WERI-Rb-1 (cell line): Measurements from ENCODE around the gene EPHA5.

Experiments used
- DNase-seq: peaks from one replicate; pipeline ENCODE4 v3.0.0-alpha.2; 2020
- H3K27ac ChIP-seq: fragments of 250-450 bp; sonication (Bioruptor Pico); 2 replicates; pipeline ENCODE4 v1.5.1; 2020; ENCODE audit warnings: mild to moderate bottlenecking, moderate library complexity
- H3K27me3 ChIP-seq: fragments of 250-450 bp; sonication (Bioruptor Pico); 2 replicates; pipeline ENCODE4 v1.5.1; 2021; ENCODE audit warnings: mild to moderate bottlenecking, low read depth, moderate library complexity; ENCODE audit not compliant: insufficient read depth, severe bottlenecking
- H3K36me3 ChIP-seq: fragments of 250-450 bp; sonication (Bioruptor Pico); 2 replicates; pipeline ENCODE4 v1.5.1; 2020; ENCODE audit warnings: mild to moderate bottlenecking, moderate library complexity
- H3K4me3 ChIP-seq: 2 replicates; pipeline ENCODE4 v1.5.1; 2011; ENCODE audit warnings: low read depth, mild to moderate bottlenecking, control low read depth, low read length
- H3K9me3 ChIP-seq: fragments of 250-450 bp; sonication (Bioruptor Pico); 2 replicates; pipeline ENCODE4 v1.5.1; 2021; ENCODE audit warnings: mild to moderate bottlenecking, moderate library complexity; ENCODE audit not compliant: severe bottlenecking
- TF ChIP-seq, protein P1 (sequence below): IDR thresholded peaks from 2 replicates; pipeline ENCODE4 v1.5.1; 2011; ENCODE audit warnings: low read depth, mild to moderate bottlenecking, control low read depth, inconsistent platforms, low read length

Gene EPHA5

DNA sequence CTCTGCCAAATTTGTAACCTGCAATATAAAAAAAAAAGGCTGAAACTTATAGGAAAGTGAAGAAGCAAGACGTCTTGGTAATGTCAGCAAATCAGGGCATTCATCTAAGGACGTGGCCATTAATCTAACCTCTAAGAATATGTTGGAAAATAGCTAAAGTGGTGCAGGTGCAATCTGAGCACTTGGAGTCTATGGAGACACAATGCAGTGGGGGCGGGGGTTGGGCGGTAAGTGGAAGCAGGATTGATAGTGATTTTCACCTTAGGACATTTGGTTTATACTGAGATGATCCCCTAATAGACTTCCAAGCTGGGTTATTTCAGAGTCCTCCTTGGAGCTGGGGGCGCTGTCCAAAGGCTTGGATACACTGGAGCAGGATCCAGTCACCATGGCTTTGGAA, 283.4 kb downstream of the EPHA5 start:
- no peak overlapping the region for H3K4me3 ChIP-seq
- no peak for DNase-seq
- H3K36me3 ChIP-seq: no peaks in the 10 kb centered on the region
- TF ChIP-seq, protein P1, sequence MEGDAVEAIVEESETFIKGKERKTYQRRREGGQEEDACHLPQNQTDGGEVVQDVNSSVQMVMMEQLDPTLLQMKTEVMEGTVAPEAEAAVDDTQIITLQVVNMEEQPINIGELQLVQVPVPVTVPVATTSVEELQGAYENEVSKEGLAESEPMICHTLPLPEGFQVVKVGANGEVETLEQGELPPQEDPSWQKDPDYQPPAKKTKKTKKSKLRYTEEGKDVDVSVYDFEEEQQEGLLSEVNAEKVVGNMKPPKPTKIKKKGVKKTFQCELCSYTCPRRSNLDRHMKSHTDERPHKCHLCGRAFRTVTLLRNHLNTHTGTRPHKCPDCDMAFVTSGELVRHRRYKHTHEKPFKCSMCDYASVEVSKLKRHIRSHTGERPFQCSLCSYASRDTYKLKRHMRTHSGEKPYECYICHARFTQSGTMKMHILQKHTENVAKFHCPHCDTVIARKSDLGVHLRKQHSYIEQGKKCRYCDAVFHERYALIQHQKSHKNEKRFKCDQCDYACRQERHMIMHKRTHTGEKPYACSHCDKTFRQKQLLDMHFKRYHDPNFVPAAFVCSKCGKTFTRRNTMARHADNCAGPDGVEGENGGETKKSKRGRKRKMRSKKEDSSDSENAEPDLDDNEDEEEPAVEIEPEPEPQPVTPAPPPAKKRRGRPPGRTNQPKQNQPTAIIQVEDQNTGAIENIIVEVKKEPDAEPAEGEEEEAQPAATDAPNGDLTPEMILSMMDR: no peak
- no peak overlapping the region for H3K27ac ChIP-seq
- no peaks in the 10 kb centered on the region for H3K9me3 ChIP-seq
- H3K27me3 ChIP-seq: no peaks in the 10 kb centered on the region

DNA sequence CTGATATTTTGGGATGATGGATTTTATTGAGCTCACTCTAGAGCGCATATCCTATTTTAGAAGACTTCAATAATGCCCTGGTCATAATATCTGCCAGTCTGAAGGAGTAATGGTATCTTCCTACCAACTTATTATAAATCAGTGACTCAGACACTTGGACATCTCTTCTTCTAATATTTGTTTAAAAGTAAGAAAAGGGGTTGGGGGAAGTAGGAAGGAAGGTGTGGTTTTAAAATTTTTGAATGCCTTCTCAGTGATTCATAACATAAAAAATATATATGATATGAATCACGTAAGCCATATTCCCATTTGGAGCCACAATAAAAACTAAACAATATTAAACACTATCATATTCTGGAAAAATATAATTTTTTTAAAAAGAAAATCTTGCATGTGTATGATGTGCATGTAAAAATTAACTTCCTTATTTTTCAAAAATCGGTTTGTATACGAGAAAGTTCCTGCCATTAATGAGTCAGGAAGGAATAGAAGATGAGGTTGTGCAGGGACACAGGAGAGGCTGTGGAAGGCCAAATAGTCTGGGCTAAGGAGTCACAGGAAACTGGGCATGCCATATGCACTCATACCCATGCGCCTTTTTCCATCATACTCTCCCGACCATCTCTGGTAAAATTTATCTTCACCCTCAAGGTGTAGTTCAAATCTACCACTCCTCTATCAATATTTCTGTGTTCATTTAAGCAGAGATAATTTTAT, 286.5 kb downstream of the EPHA5 start:
- Histone ChIP-seq H3K27ac (no peak overlapping the region), H3K36me3 (no peaks in the 10 kb centered on the region), H3K4me3 (no peak overlapping the region), H3K27me3 (no peaks in the 10 kb centered on the region), H3K9me3 (no peaks in the 10 kb centered on the region)
- DNase-seq: no peak
- TF ChIP-seq, protein P1: no peak

DNA sequence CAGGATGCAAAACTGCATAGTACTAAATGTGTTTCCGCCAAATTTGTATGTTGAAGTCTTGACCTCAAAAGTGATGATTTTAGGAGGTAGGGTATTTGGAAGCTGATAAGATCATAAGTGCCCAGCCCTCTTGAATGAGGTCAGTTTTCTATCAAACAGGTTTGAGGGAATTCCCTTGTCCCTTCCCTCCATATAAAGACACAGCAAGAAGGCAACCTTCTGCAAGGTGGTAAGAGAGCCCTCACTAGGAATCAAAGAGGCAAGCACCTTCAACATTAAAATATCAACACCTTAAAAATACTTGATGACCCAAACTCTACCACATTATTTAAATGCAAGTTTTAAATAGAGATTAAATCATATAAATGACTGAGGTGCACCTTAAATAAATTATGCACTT, 288.6 kb downstream of the EPHA5 start:
- no peaks in the 10 kb centered on the region for H3K9me3 ChIP-seq
- no peak for DNase-seq
- H3K27me3 ChIP-seq: no peaks in the 10 kb centered on the region
- H3K4me3 ChIP-seq: no peak overlapping the region
- no peak overlapping the region for H3K27ac ChIP-seq
- H3K36me3 ChIP-seq: no peaks in the 10 kb centered on the region
- TF ChIP-seq, protein P1: no peak

DNA sequence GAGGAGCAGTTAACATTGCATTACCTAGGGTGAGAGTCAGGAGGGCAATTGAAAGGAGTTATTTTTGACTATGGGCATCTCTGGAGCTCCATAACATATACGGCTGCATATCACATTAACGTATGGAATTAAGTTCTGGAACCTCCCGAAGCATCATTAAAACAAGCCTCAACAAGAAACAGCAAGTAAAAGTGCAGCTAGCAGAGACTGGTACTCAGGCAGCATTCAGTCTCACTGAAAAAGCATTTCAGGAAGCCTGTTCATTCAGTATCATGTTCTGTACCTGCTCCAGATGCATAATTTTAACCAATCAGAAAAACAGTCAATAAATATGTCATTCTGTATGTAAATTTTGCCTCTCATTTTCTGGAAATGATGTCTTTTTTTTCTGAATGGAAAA, 299.6 kb downstream of the EPHA5 start:
- TF ChIP-seq, protein P1: no peak
- Histone ChIP-seq H3K27ac (no peak overlapping the region), H3K4me3 (no peak overlapping the region), H3K9me3 (no peaks in the 10 kb centered on the region), H3K27me3 (no peaks in the 10 kb centered on the region), H3K36me3 (no peaks in the 10 kb centered on the region)
- DNase-seq: no peak

DNA sequence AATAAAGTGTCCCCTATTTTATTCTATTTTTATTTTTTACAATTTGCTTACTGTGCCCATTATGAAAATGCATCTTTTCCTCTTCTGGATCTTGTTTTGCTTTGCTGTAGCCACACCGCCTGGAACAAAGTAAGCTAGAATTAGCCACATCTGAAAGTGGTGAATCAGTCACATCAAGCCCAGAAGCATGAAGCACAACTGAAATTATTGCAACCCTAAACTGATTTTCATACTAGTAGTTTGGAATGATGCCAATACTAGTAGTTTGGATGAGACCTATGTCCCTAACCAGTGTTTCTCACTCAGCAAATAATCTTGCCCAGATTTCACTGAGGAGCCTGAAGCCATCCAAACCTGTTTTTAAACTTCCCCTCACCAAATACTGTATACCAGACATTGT, 303.0 kb downstream of the EPHA5 start:
- TF ChIP-seq, protein P1: no peak
- H3K36me3 ChIP-seq: no peaks in the 10 kb centered on the region
- H3K4me3 ChIP-seq: no peak overlapping the region
- no peak for DNase-seq
- H3K9me3 ChIP-seq: no peaks in the 10 kb centered on the region
- no peak overlapping the region for H3K27ac ChIP-seq
- no peaks in the 10 kb centered on the region for H3K27me3 ChIP-seq

DNA sequence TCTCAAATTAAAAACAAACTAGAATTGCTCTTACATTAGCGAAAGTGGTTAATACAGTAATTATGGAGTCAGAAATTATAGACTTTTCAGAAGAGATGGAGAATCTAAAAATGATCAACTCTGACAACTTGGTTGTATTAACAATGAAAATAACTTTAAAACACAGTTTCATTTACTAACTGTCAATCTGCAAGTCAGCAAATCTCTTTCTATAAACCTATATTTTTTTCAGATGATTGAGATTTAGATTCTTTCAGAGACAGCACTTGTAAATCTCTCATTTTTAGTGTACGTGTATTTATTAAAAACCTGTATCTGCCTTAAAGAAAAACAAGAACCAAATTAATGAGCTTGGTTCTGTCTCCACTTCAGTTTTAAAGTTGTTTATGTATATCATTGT, 311.4 kb downstream of the EPHA5 start:
- no peaks in the 10 kb centered on the region for H3K36me3 ChIP-seq
- TF ChIP-seq, protein P1: no peak
- no peaks in the 10 kb centered on the region for H3K9me3 ChIP-seq
- DNase-seq: no peak
- no peak overlapping the region for H3K4me3 ChIP-seq
- no peak overlapping the region for H3K27ac ChIP-seq
- H3K27me3 ChIP-seq: no peaks in the 10 kb centered on the region
